Hepatocyte (in vitro differentiated cells): ENCODE results near the gene TPSB2.

Experiments
- EZH2 ChIP-seq: fragments of 200-600 bp; sonication (generic); IDR thresholded peaks from 2 replicates; pipeline ENCODE4 v1.6.1; 2016; ENCODE audit warnings: antibody characterized with exemption, mild to moderate bottlenecking, borderline replicate concordance
- TF ChIP-seq, protein P1 (sequence below): fragments of 200-600 bp; sonication (generic); IDR thresholded peaks from 2 replicates; pipeline ENCODE4 v1.5.1; 2016; ENCODE audit warnings: antibody characterized with exemption, mild to moderate bottlenecking; ENCODE audit not compliant: poor library complexity

- TF ChIP-seq, protein P1, sequence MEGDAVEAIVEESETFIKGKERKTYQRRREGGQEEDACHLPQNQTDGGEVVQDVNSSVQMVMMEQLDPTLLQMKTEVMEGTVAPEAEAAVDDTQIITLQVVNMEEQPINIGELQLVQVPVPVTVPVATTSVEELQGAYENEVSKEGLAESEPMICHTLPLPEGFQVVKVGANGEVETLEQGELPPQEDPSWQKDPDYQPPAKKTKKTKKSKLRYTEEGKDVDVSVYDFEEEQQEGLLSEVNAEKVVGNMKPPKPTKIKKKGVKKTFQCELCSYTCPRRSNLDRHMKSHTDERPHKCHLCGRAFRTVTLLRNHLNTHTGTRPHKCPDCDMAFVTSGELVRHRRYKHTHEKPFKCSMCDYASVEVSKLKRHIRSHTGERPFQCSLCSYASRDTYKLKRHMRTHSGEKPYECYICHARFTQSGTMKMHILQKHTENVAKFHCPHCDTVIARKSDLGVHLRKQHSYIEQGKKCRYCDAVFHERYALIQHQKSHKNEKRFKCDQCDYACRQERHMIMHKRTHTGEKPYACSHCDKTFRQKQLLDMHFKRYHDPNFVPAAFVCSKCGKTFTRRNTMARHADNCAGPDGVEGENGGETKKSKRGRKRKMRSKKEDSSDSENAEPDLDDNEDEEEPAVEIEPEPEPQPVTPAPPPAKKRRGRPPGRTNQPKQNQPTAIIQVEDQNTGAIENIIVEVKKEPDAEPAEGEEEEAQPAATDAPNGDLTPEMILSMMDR = no peak
- TF ChIP-seq EZH2 = no peak
Measured at GRCh38 chr16:1184156-1184868, 45.7 kb downstream of the TPSB2 start.
